Uterus (tissue), 2 donors: ENCODE measurements around the gene CISD1.

Experiments
- CTCF ChIP-seq, 4 experiments: fragments of 200-600 bp in 2 of 4; fragments of 450-650 bp in 2 of 4; sonication (generic) in 2 of 4; IDR thresholded peaks; one replicate each; pipeline ENCODE4 v1.5.1; 2016 to 2019; ENCODE audit warnings: antibody characterized with exemption in 4 of 4, mild to moderate bottlenecking in 2 of 4, moderate library complexity in 1 of 4
- POLR2A ChIP-seq, 2 donors: fragments of 450-650 bp; IDR thresholded peaks; one replicate each; pipeline ENCODE4 v1.6.1; 2016; ENCODE audit warnings: antibody characterized with exemption in 2 of 2, mild to moderate bottlenecking in 1 of 2, moderate library complexity in 1 of 2

GRCh38 chr10:58220769-58221451 lies 48.1 kb upstream of the CISD1 start:
- TF ChIP-seq CTCF (IDR thresholded peaks at IDR 0.05) (no peak), POLR2A (IDR thresholded peaks at IDR 0.05) (no peak)
